GM12878 (cell line): ENCODE measurements around the gene ACTG1.

Source experiments
- BCLAF1 ChIP-seq: fragments of 450-650 bp; IDR thresholded peaks from 2 replicates; pipeline ENCODE4 v1.6.1; 2017; ENCODE audit warnings: antibody characterized with exemption, mild to moderate bottlenecking, moderate library complexity
- CEBPB ChIP-seq, 2 experiments: fragments of 150-350 bp in 1 of 2; IDR thresholded peaks; 2 replicates each; pipeline ENCODE4 v1.6.1; 2012 to 2014; ENCODE audit warnings: low read depth in 2 of 2, low read length in 2 of 2, borderline replicate concordance in 1 of 2, inconsistent platforms in 1 of 2
- CTCF ChIP-seq, 3 experiments: IDR thresholded peaks in 2 of 3; conservative IDR thresholded peaks in 1 of 3; 2 replicates each; pipeline ENCODE4 v1.5.1; 2011; ENCODE audit warnings: low read depth in 3 of 3, low read length in 3 of 3, mild to moderate bottlenecking in 3 of 3, control low read depth in 2 of 3, moderate library complexity in 2 of 3, inconsistent platforms in 1 of 3, mixed read lengths in 1 of 3; ENCODE audit not compliant: control insufficient read depth in 2 of 3, insufficient read depth in 1 of 3; ENCODE audit errors: extremely low read depth in 1 of 3
- EGR1 ChIP-seq, 2 experiments: IDR thresholded peaks; 1 replicate in 1 of 2; 2 replicates in 1 of 2; pipeline ENCODE4 v1.6.1; 2011 to 2012; ENCODE audit warnings: low read depth in 2 of 2, low read length in 2 of 2, borderline replicate concordance in 1 of 2, mild to moderate bottlenecking in 1 of 2, moderate library complexity in 1 of 2
- EZH2 ChIP-seq: IDR thresholded peaks from 2 replicates; pipeline ENCODE4 v1.6.1; 2012; ENCODE audit warnings: low read depth, mild to moderate bottlenecking, control low read depth, inconsistent platforms, low read length, borderline replicate concordance; ENCODE audit not compliant: control insufficient read depth
- GATAD2B ChIP-seq: fragments of 450-650 bp; conservative IDR thresholded peaks from 2 replicates; pipeline ENCODE4 v1.6.1; 2017; ENCODE audit warnings: low read depth, mild to moderate bottlenecking, moderate library complexity
- HCFC1 ChIP-seq: fragments of 150-350 bp; IDR thresholded peaks from 2 replicates; pipeline ENCODE4 v1.6.1; 2014; ENCODE audit warnings: low read length
- IRF5 ChIP-seq: fragments of 450-650 bp; IDR thresholded peaks from 2 replicates; pipeline ENCODE4 v1.6.1; 2017; ENCODE audit warnings: borderline replicate concordance
- MTA2 ChIP-seq: fragments of 450-650 bp; IDR thresholded peaks from 2 replicates; pipeline ENCODE4 v1.6.1; 2016; ENCODE audit warnings: low read depth, mild to moderate bottlenecking, moderate library complexity
- PAX5 ChIP-seq: IDR thresholded peaks from 2 replicates; pipeline ENCODE4 v1.6.1; 2011; ENCODE audit warnings: low read depth, low read length, borderline replicate concordance
- SMARCA5 ChIP-seq: fragments of 450-650 bp; IDR thresholded peaks from 2 replicates; pipeline ENCODE4 v1.6.1; 2017; ENCODE audit warnings: mild to moderate bottlenecking
- SUZ12 ChIP-seq: fragments of 200-600 bp; sonication (generic); IDR thresholded peaks from one replicate; pipeline ENCODE4 v1.6.1; 2018; ENCODE audit warnings: antibody characterized with exemption, mild to moderate bottlenecking; ENCODE audit not compliant: unreplicated experiment
- ZBTB33 ChIP-seq: fragments of 450-650 bp; IDR thresholded peaks from 2 replicates; pipeline ENCODE4 v1.6.1; 2017; ENCODE audit warnings: mild to moderate bottlenecking

GRCh38 chr17:81539961-81540675 lies 27.5 kb upstream of the ACTG1 start:
- TF ChIP-seq PAX5 (no peak), CTCF (IDR thresholded peaks at IDR 0.05 in 2 of 3, conservative IDR thresholded peaks at IDR 0.05 in 1 of 3; ENCODE audit: control insufficient read depth in 2 of 3, extremely low read depth in 1 of 3, insufficient read depth in 1 of 3, low read depth in 3 of 3, low read length in 3 of 3) (no peak), ZBTB33 (no peak), SUZ12 (no peak), CEBPB (IDR thresholded peaks at IDR 0.05; ENCODE audit: borderline replicate concordance in 1 of 2, low read depth in 2 of 2, low read length in 2 of 2) (no peak), MTA2 (no peak), SMARCA5 (no peak), GATAD2B (no peak), EGR1 (IDR thresholded peaks at IDR 0.05; ENCODE audit: borderline replicate concordance in 1 of 2, low read depth in 2 of 2, low read length in 2 of 2) (no peak), HCFC1 (no peak), EZH2 (no peak), BCLAF1 (no peak), IRF5 (no peak)
